Trophoblast cell (in vitro differentiated cells and primary cell): ENCODE measurements around the gene DCAF8.

Experiments used
- DNase-seq, 2 donors: peaks; one replicate each; pipeline ENCODE4 v3.0.0-alpha.2; 2016
- H2AFZ ChIP-seq: 2 replicates; pipeline ENCODE4 v1.6.1; 2013; ENCODE audit warnings: low read length, moderate library complexity, mild to moderate bottlenecking; ENCODE audit not compliant: insufficient read depth, poor library complexity
- H2AK5ac ChIP-seq: 2 replicates; pipeline ENCODE4 v1.6.1; 2013; ENCODE audit warnings: mild to moderate bottlenecking, low read length
- H2BK120ac ChIP-seq: 2 replicates; pipeline ENCODE4 v1.6.1; 2013; ENCODE audit warnings: low read length, mild to moderate bottlenecking, moderate library complexity; ENCODE audit not compliant: insufficient read depth, poor library complexity
- H2BK12ac ChIP-seq: 2 replicates; pipeline ENCODE4 v1.6.1; 2013; ENCODE audit warnings: mild to moderate bottlenecking, low read length, moderate library complexity
- H2BK5ac ChIP-seq: 2 replicates; pipeline ENCODE4 v1.6.1; 2013; ENCODE audit warnings: low read length, low read depth, moderate library complexity, mild to moderate bottlenecking; ENCODE audit not compliant: poor library complexity
- H3K14ac ChIP-seq: 2 replicates; pipeline ENCODE4 v1.6.1; 2013; ENCODE audit warnings: mild to moderate bottlenecking, low read length
- H3K18ac ChIP-seq: 2 replicates; pipeline ENCODE4 v1.6.1; 2013; ENCODE audit warnings: mild to moderate bottlenecking, low read length
- H3K23ac ChIP-seq: 2 replicates; pipeline ENCODE4 v1.6.1; 2013; ENCODE audit warnings: low read length
- H3K27ac ChIP-seq: 2 replicates; pipeline ENCODE4 v1.5.1; 2013; ENCODE audit warnings: low read depth, mild to moderate bottlenecking, inconsistent platforms, low read length, moderate library complexity
- H3K27me3 ChIP-seq: 2 replicates; pipeline ENCODE4 v1.6.1; 2013; ENCODE audit warnings: inconsistent platforms, mild to moderate bottlenecking, low read length, moderate library complexity; ENCODE audit not compliant: insufficient read depth
- H3K36me3 ChIP-seq, 2 experiments: 1 replicate in 1 of 2; 2 replicates in 1 of 2; pipeline ENCODE4 v1.6.1; 2013; ENCODE audit warnings: low read length in 2 of 2, mild to moderate bottlenecking in 2 of 2, moderate library complexity in 1 of 2; ENCODE audit not compliant: insufficient read depth in 2 of 2, control insufficient read depth in 1 of 2
- H3K4ac ChIP-seq: 2 replicates; pipeline ENCODE4 v1.6.1; 2013; ENCODE audit warnings: low read depth, mild to moderate bottlenecking, low read length, moderate library complexity
- H3K4me1 ChIP-seq, 2 experiments: 1 replicate in 1 of 2; 2 replicates in 1 of 2; pipeline ENCODE4 v1.6.1; 2013; ENCODE audit warnings: low read length in 2 of 2, mild to moderate bottlenecking in 2 of 2, moderate library complexity in 1 of 2; ENCODE audit not compliant: insufficient read depth in 2 of 2, control insufficient read depth in 1 of 2
- H3K4me2 ChIP-seq: 2 replicates; pipeline ENCODE4 v1.6.1; 2013; ENCODE audit warnings: inconsistent platforms, mild to moderate bottlenecking, low read length, moderate library complexity
- H3K4me3 ChIP-seq: 2 replicates; pipeline ENCODE4 v1.5.1; 2013; ENCODE audit warnings: mild to moderate bottlenecking, low read depth, low read length, inconsistent platforms
- H3K79me1 ChIP-seq: one replicate; pipeline ENCODE4 v1.6.1; 2013; ENCODE audit warnings: low read length
- H3K79me2 ChIP-seq: 2 replicates; pipeline ENCODE4 v1.6.1; 2013; ENCODE audit warnings: low read length, mild to moderate bottlenecking; ENCODE audit not compliant: control insufficient read depth, insufficient read depth, poor library complexity
- H3K9ac ChIP-seq: 2 replicates; pipeline ENCODE4 v1.6.1; 2013; ENCODE audit warnings: mild to moderate bottlenecking, low read length
- H3K9me3 ChIP-seq: 2 replicates; pipeline ENCODE4 v1.6.1; 2013; ENCODE audit warnings: low read depth, mild to moderate bottlenecking, control low read depth, inconsistent platforms, low read length; ENCODE audit not compliant: insufficient read depth
- H4K12ac ChIP-seq: 2 replicates; pipeline ENCODE4 v1.6.1; 2013; ENCODE audit warnings: low read depth, mild to moderate bottlenecking, low read length, moderate library complexity
- H4K8ac ChIP-seq: 2 replicates; pipeline ENCODE4 v1.6.1; 2013; ENCODE audit warnings: low read depth, mild to moderate bottlenecking, low read length, moderate library complexity
- H4K91ac ChIP-seq: one replicate; pipeline ENCODE4 v1.6.1; 2013; ENCODE audit warnings: low read depth, mild to moderate bottlenecking, low read length, moderate library complexity
- WGBS: extraction: QIAGEN DNeasy Blood & Tissue Kit; methylation state at CpG from one replicate; pipeline ENCODE4 v1.1.7; 2013; ENCODE audit warnings: missing lambda C conversion rate; ENCODE audit not compliant: insufficient read length, insufficient coverage; ENCODE audit errors: extremely low coverage; 5-methylcytosine and 5-hydroxymethylcytosine counted together

DCAF8 gene

DNA sequence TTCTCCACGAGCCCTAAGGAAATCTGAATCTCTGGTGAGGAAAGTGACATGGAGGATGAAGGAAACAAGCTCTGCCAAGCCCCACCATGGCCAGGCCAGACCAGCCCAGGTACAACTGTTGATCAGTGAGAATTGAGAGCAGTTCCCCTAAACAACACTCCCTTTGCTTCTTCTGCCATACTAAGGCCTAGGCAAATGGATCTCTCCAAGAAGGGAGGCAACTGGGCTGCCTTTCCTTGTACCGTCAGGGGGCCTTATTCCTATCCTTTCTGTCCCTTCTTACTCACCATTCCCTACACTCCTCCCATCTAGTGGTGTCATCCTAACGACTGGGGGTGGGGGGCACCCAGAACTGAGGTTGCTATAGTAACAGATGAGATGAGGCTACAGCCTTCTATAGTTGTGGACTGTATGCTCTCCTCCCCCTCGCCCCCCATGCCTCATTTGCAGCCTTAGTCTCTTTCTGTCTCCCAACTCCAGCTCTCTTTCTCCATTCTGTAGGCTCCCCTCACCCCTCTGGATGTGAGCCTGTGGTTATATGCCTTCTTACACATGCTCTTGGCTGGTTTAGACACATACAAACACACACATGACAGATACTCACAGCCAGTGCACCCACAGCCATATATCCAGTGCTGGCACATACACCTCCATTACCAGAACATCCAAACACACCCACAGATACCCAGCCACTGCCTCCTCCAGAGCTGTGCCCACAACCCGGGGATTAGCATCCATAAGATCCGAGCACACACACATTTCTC lies 53.6 kb downstream of the DCAF8 start:
- no peak overlapping the region for H3K14ac ChIP-seq
- H3K9ac ChIP-seq = no peak overlapping the region
- H3K4me2 ChIP-seq = no peak overlapping the region
- H4K8ac ChIP-seq = no peak overlapping the region
- peaks cover 13% of the 10 kb centered on the region for H3K79me2 ChIP-seq
- no peak overlapping the region for H3K18ac ChIP-seq
- H3K4ac ChIP-seq = peak overlapping the region; percentile 12
- H3K4me3 ChIP-seq = no peak overlapping the region
- H4K91ac ChIP-seq = no peak overlapping the region
- H3K4me1 ChIP-seq = peaks cover 20 to 36% of the 10 kb centered on the region in 2 experiments
- peaks cover 50 to 62% of the 10 kb centered on the region in 2 experiments for H3K36me3 ChIP-seq
- H2AK5ac ChIP-seq = no peak overlapping the region
- no peak for DNase-seq
- no peak overlapping the region for H4K12ac ChIP-seq
- no peaks in the 10 kb centered on the region for H3K27me3 ChIP-seq
- peaks cover 22% of the 10 kb centered on the region for H3K79me1 ChIP-seq
- no peaks in the 10 kb centered on the region for H3K9me3 ChIP-seq
- H3K23ac ChIP-seq = no peak overlapping the region
- H2BK12ac ChIP-seq = no peak overlapping the region
- no peak overlapping the region for H2AFZ ChIP-seq
- WGBS = no CpG with 5 or more reads among the region's 6 CpGs
- no peak overlapping the region for H3K27ac ChIP-seq
- no peak overlapping the region for H2BK5ac ChIP-seq
- no peak overlapping the region for H2BK120ac ChIP-seq

DNA sequence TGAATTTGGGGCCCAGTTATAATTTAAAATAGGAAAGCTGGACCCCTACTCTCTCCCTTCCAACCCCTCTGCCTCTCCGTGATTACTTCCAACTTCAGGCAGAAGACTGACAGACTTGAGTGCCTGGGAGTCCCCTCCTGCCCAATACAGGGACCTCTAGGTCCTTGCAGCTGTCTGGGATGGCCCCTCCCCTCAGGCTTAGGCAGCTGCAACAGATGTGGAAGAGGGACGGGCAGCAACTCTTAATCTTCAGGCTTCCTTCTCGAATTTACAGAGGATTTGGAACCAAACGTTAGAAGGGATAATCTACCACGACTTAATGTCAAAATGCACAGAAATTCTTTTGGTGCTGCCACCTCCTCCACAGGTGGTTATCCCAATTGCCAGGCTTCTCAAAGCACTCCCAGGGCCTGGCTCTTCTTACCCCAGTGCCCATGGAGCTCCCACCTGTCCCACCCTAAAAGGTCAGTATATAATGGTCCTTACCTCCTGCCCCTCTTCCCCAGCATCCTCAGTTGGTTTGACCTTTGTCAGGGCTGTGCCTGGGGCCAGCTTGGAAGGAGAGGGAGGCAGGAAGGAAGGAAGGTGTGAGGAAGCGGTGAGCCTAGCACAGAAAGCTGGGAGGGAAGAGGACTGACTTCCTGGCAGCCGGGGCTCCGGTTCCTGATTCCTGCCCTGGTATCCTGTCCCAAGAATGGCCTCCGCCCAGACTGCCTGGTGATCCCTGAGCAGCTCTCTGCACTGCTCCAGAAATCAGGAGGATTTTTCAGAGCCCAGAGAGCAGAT lies 54.4 kb downstream of the DCAF8 start:
- Histone ChIP-seq H2AFZ (no peak overlapping the region), H4K12ac (no peak overlapping the region), H2BK12ac (no peak overlapping the region), H2BK120ac (no peak overlapping the region), H3K18ac (no peak overlapping the region), H3K36me3 (peaks cover 45 to 55% of the 10 kb centered on the region in 2 experiments), H3K79me2 (peaks cover 13% of the 10 kb centered on the region), H3K79me1 (peaks cover 22% of the 10 kb centered on the region), H4K8ac (no peak overlapping the region), H3K4me1 (peaks cover 20 to 36% of the 10 kb centered on the region in 2 experiments), H3K9ac (no peak overlapping the region), H4K91ac (no peak overlapping the region), H3K4ac (peak overlapping the region; percentile 21), H3K27me3 (no peaks in the 10 kb centered on the region), H2AK5ac (no peak overlapping the region), H3K27ac (no peak overlapping the region), H3K14ac (no peak overlapping the region), H3K9me3 (no peaks in the 10 kb centered on the region), H2BK5ac (no peak overlapping the region), H3K4me2 (no peak overlapping the region), H3K23ac (no peak overlapping the region), H3K4me3 (no peak overlapping the region)
- no CpG with 5 or more reads among the region's 9 CpGs for WGBS
- DNase-seq = no peak

DNA sequence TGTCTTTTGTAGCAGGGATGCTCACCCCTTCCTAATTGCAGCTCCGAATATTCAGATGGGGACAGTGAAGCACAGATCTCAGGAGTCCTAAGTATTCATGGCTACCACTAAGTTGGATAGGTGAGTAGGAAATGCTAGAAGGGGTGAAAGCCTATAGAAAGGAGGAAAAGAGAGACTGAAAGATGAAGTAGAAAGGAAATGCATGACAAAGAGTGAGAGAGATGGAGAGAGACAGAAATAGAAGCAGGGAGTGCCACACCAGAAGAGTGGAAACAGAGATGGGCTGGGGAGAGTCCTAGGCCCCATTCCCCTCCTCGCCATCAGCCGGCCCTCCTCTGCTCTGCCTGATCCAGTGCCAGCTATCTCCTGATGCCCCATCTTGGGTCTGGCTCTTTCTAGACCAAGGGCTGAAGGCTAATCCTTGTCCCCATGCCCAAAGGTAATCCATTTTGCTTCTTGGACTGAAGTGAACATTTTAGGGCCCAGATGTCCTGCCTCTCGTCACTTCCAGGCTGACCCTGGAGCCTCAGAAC lies 55.2 kb downstream of the DCAF8 start:
- Histone ChIP-seq H4K91ac (no peak overlapping the region), H4K12ac (no peak overlapping the region), H4K8ac (no peak overlapping the region), H3K27me3 (no peaks in the 10 kb centered on the region), H2BK12ac (peak overlapping the region; percentile 16), H3K4ac (peak overlapping the region; percentile 68), H3K4me3 (no peak overlapping the region), H2AK5ac (no peak overlapping the region), H3K79me1 (peaks cover 22% of the 10 kb centered on the region), H3K4me2 (peak overlapping the region; percentile 76), H3K23ac (no peak overlapping the region), H2BK5ac (peak overlapping the region; percentile 18), H3K18ac (peak overlapping the region; percentile 69), H2BK120ac (no peak overlapping the region), H3K14ac (no peak overlapping the region), H3K27ac (peak overlapping the region; percentile 71), H3K79me2 (peaks cover 13% of the 10 kb centered on the region), H3K9ac (no peak overlapping the region), H3K36me3 (peaks cover 40 to 47% of the 10 kb centered on the region in 2 experiments), H3K9me3 (no peaks in the 10 kb centered on the region), H2AFZ (no peak overlapping the region), H3K4me1 (peaks cover 20 to 36% of the 10 kb centered on the region in 2 experiments)
- DNase-seq = no peak
- no CpG with 5 or more reads among the region's 4 CpGs for WGBS

DNA sequence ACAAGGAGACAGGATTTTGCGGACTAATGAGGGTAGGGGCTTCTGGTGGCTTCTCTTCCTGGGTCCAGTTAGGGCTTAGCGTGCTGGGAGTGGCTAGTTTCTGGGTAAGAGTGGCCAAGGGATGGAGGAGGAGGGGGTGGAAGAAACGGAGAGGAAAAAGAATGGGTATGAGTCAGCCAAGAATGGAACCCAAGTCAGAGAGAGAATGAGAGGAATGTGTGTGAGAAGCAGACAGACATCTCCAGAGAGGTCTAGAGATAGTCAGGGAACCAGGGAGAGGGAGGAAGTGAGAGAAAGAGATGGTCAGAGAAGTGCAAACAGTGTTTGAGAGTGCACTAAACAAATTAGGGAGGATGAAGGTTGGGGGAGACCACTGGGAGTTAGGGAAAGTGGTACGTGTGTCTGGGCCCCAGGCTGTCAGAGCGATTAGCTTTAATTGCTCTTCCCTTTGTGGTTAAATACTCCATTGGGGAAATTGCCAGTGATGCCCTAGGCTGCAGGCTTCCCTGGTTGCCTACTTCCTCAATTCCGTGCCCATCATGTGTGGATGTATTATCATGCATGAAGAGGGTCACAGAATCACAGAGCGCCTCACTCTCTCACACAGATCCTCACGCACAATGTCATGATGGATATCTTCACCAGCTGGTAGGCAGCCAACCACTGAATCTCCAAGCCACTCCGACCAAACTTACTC lies 55.8 kb downstream of the DCAF8 start:
- H3K9me3 ChIP-seq = no peaks in the 10 kb centered on the region
- DNase-seq = peak; percentile 70 to 77
- H4K8ac ChIP-seq = no peak overlapping the region
- peak overlapping the region; percentile 13 for H2BK12ac ChIP-seq
- peak overlapping the region; percentile 92 for H2BK5ac ChIP-seq
- H3K23ac ChIP-seq = no peak overlapping the region
- peak overlapping the region; percentile 68 for H3K4ac ChIP-seq
- peak overlapping the region; percentile 76 for H3K4me2 ChIP-seq
- H3K9ac ChIP-seq = no peak overlapping the region
- H3K4me3 ChIP-seq = no peak overlapping the region
- no peak overlapping the region for H2AFZ ChIP-seq
- H4K91ac ChIP-seq = peak overlapping the region; percentile 15
- H3K14ac ChIP-seq = no peak overlapping the region
- no peak overlapping the region for H2BK120ac ChIP-seq
- H3K27me3 ChIP-seq = no peaks in the 10 kb centered on the region
- no CpG with 5 or more reads among the region's 9 CpGs for WGBS
- no peak overlapping the region for H2AK5ac ChIP-seq
- H3K79me2 ChIP-seq = peaks cover 13% of the 10 kb centered on the region
- H3K4me1 ChIP-seq = peaks cover 20 to 36% of the 10 kb centered on the region in 2 experiments
- H3K27ac ChIP-seq = peak overlapping the region; percentile 91
- H4K12ac ChIP-seq = no peak overlapping the region
- H3K18ac ChIP-seq = peak overlapping the region; percentile 38
- peaks cover 22% of the 10 kb centered on the region for H3K79me1 ChIP-seq
- H3K36me3 ChIP-seq = peaks cover 39 to 43% of the 10 kb centered on the region in 2 experiments
